T-helper 22 cell (primary cell): ENCODE data around the gene TPH1.
A peak's percentile ranks its signal among the peaks of the same experiment; 100 is the strongest.
"Not testable (repeated sequence)": the region's sequence is repeated elsewhere in the genome, so short reads cannot be mapped to it uniquely, and the experiment has no call there.

Experiments
- DNase-seq: peaks from one replicate; pipeline ENCODE4 v3.0.0-alpha.2; 2020; ENCODE audit warnings: low read depth

The TPH1 gene

GRCh38 chr11:18019650-18020049 is 26.4 kb downstream of the TPH1 start:
- DNase-seq, result no peak

- no peak for DNase-seq
Measured at GRCh38 chr11:18016789-18017188, 29.3 kb downstream of the TPH1 start.

- DNase-seq, result no peak
Measured at GRCh38 chr11:18014876-18015275, 31.2 kb downstream of the TPH1 start.

GRCh38 chr11:18013790-18014507 is 32.1 kb downstream of the TPH1 start:
- no peak for DNase-seq

GRCh38 chr11:18012906-18013781 is 32.9 kb downstream of the TPH1 start, which contains the start of gene SERGEF:
Gene SERGEF, minus strand, starts transcription at chr11:18013047. Its CDS starts 37 bp downstream, at chr11:18013010.
- peak; percentile 91 for DNase-seq

GRCh38 chr11:18012122-18012905 is 33.8 kb downstream of the TPH1 start:
- peak; percentile 5 for DNase-seq

GRCh38 chr11:18011633-18012032 is 34.4 kb downstream of the TPH1 start:
- no peak for DNase-seq

- no peak for DNase-seq
Measured at GRCh38 chr11:18010977-18011586, 35.0 kb downstream of the TPH1 start.

- no peak for DNase-seq
Measured at GRCh38 chr11:18010121-18010670, 35.9 kb downstream of the TPH1 start.

GRCh38 chr11:18005376-18006129 is 40.5 kb downstream of the TPH1 start:
- DNase-seq, result no peak

GRCh38 chr11:18001191-18001590 is 44.9 kb downstream of the TPH1 start:
- DNase-seq, result no peak

- no peak for DNase-seq
Measured at GRCh38 chr11:18000760-18001159, 45.3 kb downstream of the TPH1 start.

- not testable (repeated sequence) for DNase-seq
Measured at GRCh38 chr11:18000128-18000527, 45.9 kb downstream of the TPH1 start.
